T-cell (primary cell): Measurements from ENCODE around the gene DHX38. TPM values are rescaled to one million over a fixed set of nuclear protein-coding genes. Genes with fewer than 3 reads are reported as not detected.

Source experiments
- ATAC-seq, 4 experiments: fragments of 200-7000 bp in 3 of 4; fragments of 150-1000 bp in 1 of 4; cut with Tn5 transposase; replicated peaks in 1 of 4; 1 replicate in 3 of 4; 2 replicates in 1 of 4; pipeline ENCODE4 v1.10.0; 2021; ENCODE audit warnings: moderate library complexity in 3 of 4, mild to moderate bottlenecking in 2 of 4, moderate number of reproducible peaks in 1 of 4
- CTCF ChIA-PET, 2 donors: fragments of 300-600 bp; sonication (Branson Sonifier 250); formaldehyde crosslinking; loops; one replicate each; lab custom pipeline; 2022; ENCODE audit warnings: antibody characterized with exemption in 2 of 2; lab: Charles Lee
- POLR2A ChIA-PET, 2 donors: fragments of 300-600 bp; sonication (Branson Sonifier 250); formaldehyde crosslinking; loops; one replicate each; lab custom pipeline; 2022; ENCODE audit warnings: antibody characterized with exemption in 2 of 2; lab: Charles Lee
- DNase-seq, 35 experiments: peaks; one replicate each; pipeline versions ENCODE4 v3.0.0 to v3.0.0-alpha.2; 2013 to 2023
- H3K27ac ChIP-seq: one replicate; pipeline ENCODE4 v1.5.1; 2013; ENCODE audit warnings: low read length
- H3K27me3 ChIP-seq, 2 experiments: replicated peaks in 1 of 2; 1 replicate in 1 of 2; 2 replicates in 1 of 2; pipeline versions ENCODE4 v1.6.1 to v1.7.0; 2013; ENCODE audit warnings: low read length in 1 of 2, mixed read lengths in 1 of 2; ENCODE audit not compliant: control insufficient read depth in 2 of 2, insufficient read depth in 2 of 2; ENCODE audit errors: extremely low read depth in 1 of 2
- H3K36me3 ChIP-seq, 2 donors: 1 replicate in 1 of 2; 2 replicates in 1 of 2; pipeline versions ENCODE4 v1.6.1 to v1.7.0; 2013; ENCODE audit warnings: low read length in 1 of 2; ENCODE audit not compliant: control insufficient read depth in 2 of 2, insufficient read depth in 1 of 2; ENCODE audit errors: extremely low read depth in 1 of 2
- H3K4me1 ChIP-seq, 2 experiments: 1 replicate in 1 of 2; 2 replicates in 1 of 2; pipeline versions ENCODE4 v1.6.1 to v1.7.0; 2013; ENCODE audit warnings: low read length in 2 of 2, mixed read lengths in 1 of 2; ENCODE audit not compliant: insufficient read depth in 2 of 2, control insufficient read depth in 1 of 2; ENCODE audit errors: extremely low read depth in 1 of 2
- H3K4me3 ChIP-seq, 2 donors: 1 replicate in 1 of 2; 2 replicates in 1 of 2; pipeline versions ENCODE4 v1.5.1 to v1.7.0; 2013; ENCODE audit warnings: mild to moderate bottlenecking in 2 of 2, low read length in 1 of 2, moderate library complexity in 1 of 2; ENCODE audit not compliant: control insufficient read depth in 1 of 2; ENCODE audit errors: extremely low read depth in 1 of 2
- H3K9me3 ChIP-seq: 2 replicates; pipeline ENCODE4 v1.7.0; 2013
- H3K27ac Mint-ChIP-seq, 2 donors: one replicate each; pipeline ENCODE4 v1.8.0; 2020 to 2021; ENCODE audit warnings: mild to moderate bottlenecking in 2 of 2, mixed read lengths in 2 of 2
- H3K27me3 Mint-ChIP-seq, 2 donors: one replicate each; pipeline ENCODE4 v1.8.0; 2021 to 2022; ENCODE audit warnings: mixed read lengths in 2 of 2
- H3K36me3 Mint-ChIP-seq: one replicate; pipeline ENCODE4 v1.8.0; 2021; ENCODE audit warnings: mixed read lengths
- H3K4me1 Mint-ChIP-seq, 3 donors: one replicate each; pipeline ENCODE4 v1.8.0; 2020 to 2022; ENCODE audit warnings: mixed read lengths in 3 of 3, mild to moderate bottlenecking in 1 of 3
- H3K4me3 Mint-ChIP-seq, 3 donors: one replicate each; pipeline ENCODE4 v1.8.0; 2020 to 2022; ENCODE audit warnings: mild to moderate bottlenecking in 3 of 3, mixed read lengths in 3 of 3, moderate library complexity in 3 of 3
- H3K9me3 Mint-ChIP-seq, 3 donors: one replicate each; pipeline ENCODE4 v1.8.0; 2020 to 2022; ENCODE audit warnings: mixed read lengths in 3 of 3
- WGBS: methylation state at CpG from one replicate; pipeline ENCODE4 v1.1.5; 2013; ENCODE audit warnings: missing lambda C conversion rate; ENCODE audit not compliant: insufficient coverage; 5-methylcytosine and 5-hydroxymethylcytosine counted together
- total RNA-seq, 35 experiments: library from RNA in 6 of 35; stranded (reverse) in 6 of 35; fragments of 120-200 nt in 1 of 35; gene quantifications; one replicate each; pipeline versions ENCODE4 v1.2.1 to v1.2.4 and lab custom pipeline; 2013 to 2026

The DHX38 gene
- total RNA-seq, 5 donors from 2014 or later (not counting 1 experiment from before 2014, with no cell fraction given) = 97.5 to 122 (median 116) TPM

DNA sequence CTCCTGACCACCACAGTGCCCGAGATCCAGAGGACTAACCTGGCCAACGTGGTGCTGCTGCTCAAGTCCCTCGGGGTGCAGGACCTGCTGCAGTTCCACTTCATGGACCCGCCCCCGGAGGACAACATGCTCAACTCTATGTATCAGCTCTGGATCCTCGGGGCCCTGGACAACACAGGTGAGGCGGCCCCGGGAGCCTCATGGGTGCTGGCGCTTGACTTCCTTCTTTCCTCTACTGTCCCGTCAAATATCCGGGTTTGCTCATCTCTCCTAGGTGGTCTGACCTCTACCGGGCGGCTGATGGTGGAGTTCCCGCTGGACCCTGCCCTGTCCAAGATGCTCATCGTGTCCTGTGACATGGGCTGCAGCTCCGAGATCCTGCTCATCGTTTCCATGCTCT is 13.7 kb downstream of the DHX38 start:
- H3K4me3 Mint-ChIP-seq = no peak overlapping the region
- H3K9me3 Mint-ChIP-seq = no peaks in the 10 kb centered on the region
- no peak overlapping the region for H3K27ac Mint-ChIP-seq
- Histone ChIP-seq H3K9me3 (no peaks in the 10 kb centered on the region), H3K4me3 (no peak overlapping the region), H3K4me1 (no peaks in the 10 kb centered on the region), H3K27me3 (no peaks in the 10 kb centered on the region), H3K36me3 (peaks cover 51 to 98% of the 10 kb centered on the region in 2 donors), H3K27ac (no peak overlapping the region)
- ChIA-PET CTCF (no interaction called here), POLR2A (interaction anchor here in 1 of 2 donors (0.6 kb wide), 1 partner anchor 284 kb away, joined by 3 read pairs; no protein-coding TSS in a partner anchor)
- no peaks in the 10 kb centered on the region for H3K27me3 Mint-ChIP-seq
- WGBS = 98% methylated on average over 17 of the region's 17 CpGs
- DNase-seq (no peak), ATAC-seq (no peak)
- H3K36me3 Mint-ChIP-seq = peaks cover 90% of the 10 kb centered on the region
- no peaks in the 10 kb centered on the region for H3K4me1 Mint-ChIP-seq

DNA sequence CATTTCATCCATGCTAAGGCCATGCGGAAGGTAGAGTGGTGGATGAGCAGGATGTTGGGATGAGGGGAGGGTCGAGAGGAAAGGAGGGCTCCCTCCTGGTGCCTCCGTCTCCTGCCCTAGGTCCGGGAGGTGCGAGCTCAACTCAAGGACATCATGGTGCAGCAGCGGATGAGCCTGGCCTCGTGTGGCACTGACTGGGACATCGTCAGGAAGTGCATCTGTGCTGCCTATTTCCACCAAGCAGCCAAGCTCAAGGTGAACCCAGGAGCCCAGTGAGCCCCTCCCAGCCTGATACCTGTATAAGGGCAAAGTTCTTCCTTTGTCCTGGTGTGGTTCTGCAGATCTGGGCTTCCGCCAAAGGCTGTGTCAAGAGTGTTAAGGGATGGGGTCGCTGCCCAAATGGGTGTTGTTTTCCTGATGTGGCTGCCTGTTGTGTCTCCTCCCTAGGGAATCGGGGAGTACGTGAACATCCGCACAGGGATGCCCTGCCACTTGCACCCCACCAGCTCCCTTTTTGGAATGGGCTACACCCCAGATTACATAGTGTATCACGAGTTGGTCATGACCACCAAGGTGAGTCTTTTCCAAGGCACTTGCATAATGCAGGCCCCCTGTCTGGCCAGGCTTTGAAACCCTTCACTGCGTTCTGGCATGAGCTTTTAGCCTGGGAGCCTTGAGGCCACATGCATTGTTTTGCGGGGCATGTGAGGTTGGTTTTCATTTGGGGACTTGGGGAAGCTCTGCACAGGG is 14.9 kb downstream of the DHX38 start:
- peaks cover 89% of the 10 kb centered on the region for H3K36me3 Mint-ChIP-seq
- no peak overlapping the region for H3K4me3 ChIP-seq
- POLR2A ChIA-PET = no interaction called here

DNA sequence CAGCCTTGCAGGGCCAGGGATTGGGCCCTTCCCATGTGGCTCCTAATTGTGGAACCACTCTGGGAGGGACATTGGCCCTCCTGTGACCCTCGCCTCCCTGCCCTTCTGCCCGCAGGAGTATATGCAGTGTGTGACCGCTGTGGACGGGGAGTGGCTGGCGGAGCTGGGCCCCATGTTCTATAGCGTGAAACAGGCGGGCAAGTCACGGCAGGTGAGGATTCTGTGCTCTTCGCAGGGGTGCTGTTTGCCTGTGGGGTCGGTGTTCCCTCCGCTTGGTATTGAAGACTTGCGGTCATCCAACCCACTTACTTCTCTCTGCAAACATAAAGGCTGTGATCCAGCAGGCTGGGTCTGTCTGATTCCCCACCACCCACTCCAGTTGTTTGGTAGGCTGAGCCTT is 15.7 kb downstream of the DHX38 start:
- Mint-ChIP-seq H3K4me1 (no peaks in the 10 kb centered on the region), H3K4me3 (no peak overlapping the region), H3K27me3 (no peaks in the 10 kb centered on the region), H3K36me3 (peaks cover 84% of the 10 kb centered on the region), H3K9me3 (no peaks in the 10 kb centered on the region), H3K27ac (no peak overlapping the region)
- H3K4me1 ChIP-seq = no peaks in the 10 kb centered on the region
- H3K9me3 ChIP-seq = no peaks in the 10 kb centered on the region
- no peak for ATAC-seq
- no peak overlapping the region for H3K27ac ChIP-seq
- no peak overlapping the region for H3K4me3 ChIP-seq
- CTCF ChIA-PET = no interaction called here
- DNase-seq = no peak
- POLR2A ChIA-PET = no interaction called here
- H3K27me3 ChIP-seq = no peaks in the 10 kb centered on the region
- WGBS = 99% methylated on average over 8 of the region's 12 CpGs
- H3K36me3 ChIP-seq = peaks cover 41 to 82% of the 10 kb centered on the region in 2 donors

More for the DNA sequence above, 14.9 kb downstream of the DHX38 start:
- no peaks in the 10 kb centered on the region for H3K27me3 ChIP-seq
- no peaks in the 10 kb centered on the region for H3K9me3 Mint-ChIP-seq
- H3K4me1 Mint-ChIP-seq = no peaks in the 10 kb centered on the region
- peaks cover 47 to 89% of the 10 kb centered on the region in 2 donors for H3K36me3 ChIP-seq
- WGBS = 94% methylated on average over 15 of the region's 16 CpGs
- CTCF ChIA-PET = no interaction called here
- no peaks in the 10 kb centered on the region for H3K27me3 Mint-ChIP-seq
- H3K4me1 ChIP-seq = no peaks in the 10 kb centered on the region
- H3K27ac Mint-ChIP-seq = no peak overlapping the region
- no peak for DNase-seq
- ATAC-seq = no peak
- no peak overlapping the region for H3K4me3 Mint-ChIP-seq
- H3K27ac ChIP-seq = no peak overlapping the region
- H3K9me3 ChIP-seq = no peaks in the 10 kb centered on the region

DNA sequence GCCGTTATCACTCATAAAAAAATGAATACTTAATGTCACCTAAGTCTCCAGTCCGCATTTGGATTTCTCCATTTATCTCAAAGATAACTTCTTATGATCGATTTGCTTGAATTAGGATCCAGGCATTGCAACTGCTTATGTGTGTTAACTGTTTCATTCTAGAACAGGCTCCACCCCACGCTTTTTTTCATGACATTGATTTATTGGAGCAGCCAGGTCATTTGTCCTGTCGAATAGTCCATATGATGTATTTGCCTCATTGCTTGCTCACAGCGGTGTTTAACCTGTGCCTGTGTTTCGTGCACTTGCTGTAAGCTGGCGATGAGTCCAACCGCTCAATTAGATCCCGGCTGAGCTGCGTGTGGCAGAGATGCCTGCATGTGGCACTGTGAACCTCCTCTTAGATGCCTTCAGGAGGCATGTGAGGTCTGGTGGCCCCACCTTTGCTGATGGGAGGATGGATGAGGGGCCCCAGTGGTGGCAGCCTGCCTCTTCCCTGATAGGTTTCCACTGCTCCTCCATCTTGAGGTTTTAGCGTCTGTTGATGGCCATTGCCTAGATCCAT is 16.4 kb downstream of the DHX38 start:
- ChIA-PET POLR2A (no interaction called here), CTCF (no interaction called here)
- Histone ChIP-seq H3K4me1 (no peaks in the 10 kb centered on the region), H3K9me3 (no peaks in the 10 kb centered on the region), H3K4me3 (no peak overlapping the region), H3K36me3 (peaks cover 38 to 74% of the 10 kb centered on the region in 2 donors), H3K27ac (no peak overlapping the region), H3K27me3 (no peaks in the 10 kb centered on the region)
- Mint-ChIP-seq H3K27ac (no peak overlapping the region), H3K27me3 (no peaks in the 10 kb centered on the region), H3K4me3 (no peak overlapping the region), H3K9me3 (no peaks in the 10 kb centered on the region), H3K4me1 (no peaks in the 10 kb centered on the region), H3K36me3 (peaks cover 79% of the 10 kb centered on the region)
- WGBS = 100% methylated on average over 10 of the region's 12 CpGs
- no peak for ATAC-seq
- no peak for DNase-seq

DNA sequence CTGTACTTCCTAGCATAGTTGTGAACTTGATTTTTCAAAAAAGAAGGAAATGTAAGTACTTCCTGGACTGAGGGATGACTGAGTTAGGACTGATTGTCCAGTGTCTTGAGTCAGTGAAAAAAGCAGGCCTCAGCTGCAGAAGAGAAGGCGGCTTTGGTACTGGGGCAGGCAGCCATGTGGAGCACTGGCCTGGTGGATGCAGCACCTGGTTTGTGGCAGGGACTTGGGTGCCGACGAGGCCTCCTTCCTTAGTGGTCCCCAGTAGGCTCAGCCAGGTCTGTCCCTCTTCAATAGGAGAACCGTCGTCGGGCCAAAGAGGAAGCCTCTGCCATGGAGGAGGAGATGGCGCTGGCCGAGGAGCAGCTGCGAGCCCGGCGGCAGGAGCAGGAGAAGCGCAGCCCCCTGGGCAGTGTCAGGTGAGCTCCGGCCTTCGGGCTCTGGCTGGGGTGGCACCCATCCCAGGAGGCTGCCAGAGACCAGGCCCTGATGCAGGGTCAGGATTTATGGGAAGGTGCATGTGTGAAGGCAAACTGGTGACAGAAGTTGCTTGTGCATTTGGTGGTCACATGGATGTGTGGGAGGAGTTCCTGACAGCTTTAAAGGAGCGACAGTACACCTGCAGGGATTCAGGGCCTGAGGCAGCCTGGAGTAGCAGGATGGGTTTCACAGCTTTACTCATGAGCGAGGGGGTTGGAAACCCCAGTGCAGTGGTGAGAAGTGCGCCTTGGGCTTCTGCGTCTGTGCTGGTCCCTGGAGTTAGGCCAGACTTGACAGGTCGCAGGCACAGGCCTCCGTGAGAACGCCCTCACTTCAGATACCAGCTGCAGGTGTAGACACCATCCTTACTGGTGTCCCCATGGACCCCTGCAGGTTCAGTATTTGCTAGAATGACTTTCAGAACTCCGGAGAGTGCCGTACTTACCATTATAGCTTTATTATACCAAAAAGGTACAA is 17.3 kb downstream of the DHX38 start:
- peaks cover 73% of the 10 kb centered on the region for H3K36me3 Mint-ChIP-seq
- ATAC-seq (no peak), DNase-seq (no peak)
- H3K27ac Mint-ChIP-seq = no peak overlapping the region
- H3K27ac ChIP-seq = no peak overlapping the region
- no peaks in the 10 kb centered on the region for H3K27me3 Mint-ChIP-seq
- no peaks in the 10 kb centered on the region for H3K9me3 ChIP-seq
- H3K36me3 ChIP-seq = peaks cover 31 to 65% of the 10 kb centered on the region in 2 donors
- H3K4me1 ChIP-seq = no peaks in the 10 kb centered on the region
- no peaks in the 10 kb centered on the region for H3K4me1 Mint-ChIP-seq
- H3K9me3 Mint-ChIP-seq = no peaks in the 10 kb centered on the region
- 97% methylated on average over 21 of the region's 23 CpGs for WGBS
- no peak overlapping the region for H3K4me3 ChIP-seq
- ChIA-PET POLR2A (no interaction called here), CTCF (no interaction called here)
- no peak overlapping the region for H3K4me3 Mint-ChIP-seq
- no peaks in the 10 kb centered on the region for H3K27me3 ChIP-seq

DNA sequence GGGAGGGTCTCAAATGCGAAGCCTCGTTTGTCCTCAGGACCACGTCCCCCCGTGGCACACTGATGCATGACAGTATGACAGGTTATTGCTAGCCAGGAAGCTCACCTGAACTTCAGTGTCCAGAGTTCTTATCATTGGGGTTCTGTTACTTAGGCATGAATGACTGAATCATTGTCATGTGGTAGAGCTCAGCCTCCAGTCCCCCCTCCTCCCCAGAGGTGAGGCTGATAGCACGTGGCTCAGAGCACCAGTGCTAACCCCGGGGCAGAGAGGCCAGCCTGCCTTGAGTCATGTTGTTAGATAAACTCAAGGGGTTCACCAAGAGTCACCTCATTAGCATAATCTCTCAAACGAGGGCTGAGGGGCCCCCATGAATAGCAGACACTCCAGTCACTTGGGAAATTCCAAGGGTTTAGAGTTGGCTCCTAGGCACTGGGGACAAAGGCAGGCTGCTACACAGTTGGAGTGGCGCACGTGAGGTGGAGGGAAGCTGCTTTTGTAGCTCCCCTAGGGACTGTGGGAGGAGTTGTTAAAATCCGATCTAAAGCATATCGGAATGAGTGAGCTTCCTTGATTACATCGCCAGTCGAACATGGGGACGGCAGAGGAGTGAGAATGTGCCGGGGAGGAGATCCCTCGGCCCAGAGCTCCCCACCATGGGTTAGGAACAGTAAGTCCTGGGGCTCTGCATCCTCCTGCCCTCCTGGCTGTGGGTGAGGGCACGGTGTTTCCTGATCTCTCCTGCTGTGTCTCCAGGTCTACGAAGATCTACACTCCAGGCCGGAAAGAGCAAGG is 18.2 kb downstream of the DHX38 start:
- POLR2A ChIA-PET = no interaction called here
- Mint-ChIP-seq H3K27ac (no peak overlapping the region), H3K4me3 (no peak overlapping the region), H3K27me3 (no peaks in the 10 kb centered on the region), H3K4me1 (no peaks in the 10 kb centered on the region), H3K36me3 (peaks cover 65% of the 10 kb centered on the region), H3K9me3 (no peaks in the 10 kb centered on the region)
- no peaks in the 10 kb centered on the region for H3K27me3 ChIP-seq
- DNase-seq = no peak
- 95% methylated on average over 15 of the region's 19 CpGs for WGBS
- H3K4me3 ChIP-seq = no peak overlapping the region
- H3K27ac ChIP-seq = no peak overlapping the region
- CTCF ChIA-PET = no interaction called here
- H3K36me3 ChIP-seq = peaks cover 28 to 57% of the 10 kb centered on the region in 2 donors
- no peaks in the 10 kb centered on the region for H3K9me3 ChIP-seq
- no peak for ATAC-seq
- H3K4me1 ChIP-seq = no peaks in the 10 kb centered on the region
